ENCODE measurements around the gene STOML1. TPM values are rescaled to one million over a fixed set of nuclear protein-coding genes. Genes with fewer than 3 reads are reported as not detected.

The STOML1 gene
- total RNA-seq, 2 donors from 2014 or later: 4.4 to 5.5 TPM

DNA sequence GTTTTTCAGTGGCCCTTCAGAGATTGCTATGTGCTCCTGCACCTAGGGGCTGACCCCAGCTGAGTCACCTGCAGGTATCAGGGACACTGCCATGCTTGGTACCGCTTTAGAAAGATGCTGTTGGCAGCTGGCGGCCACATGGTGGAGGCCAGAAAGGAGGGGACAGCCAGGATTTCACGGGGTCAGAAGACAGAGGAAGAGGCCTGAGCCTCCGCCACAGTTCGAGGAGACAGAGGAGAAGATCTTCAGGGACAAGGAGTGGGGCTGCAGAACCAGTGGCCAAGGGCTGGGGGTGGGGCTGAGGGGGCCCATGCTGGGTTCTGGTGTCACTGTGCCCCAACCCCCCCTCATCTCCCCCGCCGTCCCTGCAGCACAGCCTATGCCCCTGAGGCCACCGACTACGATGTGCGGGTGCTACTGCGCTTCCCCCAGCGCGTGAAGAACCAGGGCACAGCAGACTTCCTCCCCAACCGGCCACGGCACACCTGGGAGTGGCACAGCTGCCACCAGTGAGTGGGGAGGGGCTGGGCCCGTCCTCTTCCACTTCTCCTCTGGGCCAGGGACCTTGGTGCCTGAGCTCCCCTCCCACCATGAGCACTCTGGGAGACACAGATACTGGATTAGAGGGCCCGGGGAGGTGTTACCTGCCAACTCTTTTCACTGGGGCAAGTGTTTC, 45.9 kb downstream of the STOML1 start:
- Mint-ChIP-seq H3K4me1 (peaks cover 8% of the 10 kb centered on the region), H3K9me3 (no peaks in the 10 kb centered on the region), H3K27ac (no peak overlapping the region), H3K4me3 (no peak overlapping the region), H3K36me3 (ENCODE audit: low read depth) (peaks cover 3% of the 10 kb centered on the region), H3K27me3 (ENCODE audit: insufficient read depth) (peaks cover 6% of the 10 kb centered on the region)
- no peak overlapping the region for H3K9ac ChIP-seq (ENCODE audit: extremely low read depth, low read length, poor library complexity, severe bottlenecking)
- DNase-seq: no peak
- H3K4me3 ChIP-seq (ENCODE audit: low read length): no peak overlapping the region
- H3K27ac ChIP-seq (ENCODE audit: low read depth, low read length): no peak overlapping the region
- no peaks in the 10 kb centered on the region for H3K27me3 ChIP-seq (ENCODE audit: control insufficient read depth, insufficient read depth, low read length, poor library complexity, severe bottlenecking)
- WGBS, 2 experiments (ENCODE audit: insufficient coverage in 1 of 2, insufficient read length in 1 of 2): 92 to 93% methylated on average over 3 to 17 of the region's 17 CpGs
- no peaks in the 10 kb centered on the region for H3K36me3 ChIP-seq (ENCODE audit: control insufficient read depth, insufficient read depth, low read length)
- H3K9me3 ChIP-seq (ENCODE audit: control insufficient read depth, low read length): no peaks in the 10 kb centered on the region
- H3K4me1 ChIP-seq (ENCODE audit: control insufficient read depth, insufficient read depth, low read length): peaks cover 3% of the 10 kb centered on the region
- TF ChIP-seq, protein P1, sequence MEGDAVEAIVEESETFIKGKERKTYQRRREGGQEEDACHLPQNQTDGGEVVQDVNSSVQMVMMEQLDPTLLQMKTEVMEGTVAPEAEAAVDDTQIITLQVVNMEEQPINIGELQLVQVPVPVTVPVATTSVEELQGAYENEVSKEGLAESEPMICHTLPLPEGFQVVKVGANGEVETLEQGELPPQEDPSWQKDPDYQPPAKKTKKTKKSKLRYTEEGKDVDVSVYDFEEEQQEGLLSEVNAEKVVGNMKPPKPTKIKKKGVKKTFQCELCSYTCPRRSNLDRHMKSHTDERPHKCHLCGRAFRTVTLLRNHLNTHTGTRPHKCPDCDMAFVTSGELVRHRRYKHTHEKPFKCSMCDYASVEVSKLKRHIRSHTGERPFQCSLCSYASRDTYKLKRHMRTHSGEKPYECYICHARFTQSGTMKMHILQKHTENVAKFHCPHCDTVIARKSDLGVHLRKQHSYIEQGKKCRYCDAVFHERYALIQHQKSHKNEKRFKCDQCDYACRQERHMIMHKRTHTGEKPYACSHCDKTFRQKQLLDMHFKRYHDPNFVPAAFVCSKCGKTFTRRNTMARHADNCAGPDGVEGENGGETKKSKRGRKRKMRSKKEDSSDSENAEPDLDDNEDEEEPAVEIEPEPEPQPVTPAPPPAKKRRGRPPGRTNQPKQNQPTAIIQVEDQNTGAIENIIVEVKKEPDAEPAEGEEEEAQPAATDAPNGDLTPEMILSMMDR (conservative IDR thresholded peaks at IDR 0.05): no peak

GRCh38 chr15:73945130-73945508, 47.0 kb downstream of the STOML1 start:
- 75 to 97% methylated on average over 3 to 4 of the region's 4 CpGs for WGBS, 2 experiments (ENCODE audit: insufficient coverage in 1 of 2, insufficient read length in 1 of 2)
- no peak overlapping the region for H3K4me3 ChIP-seq (ENCODE audit: low read length)
- no peak overlapping the region for H3K9ac ChIP-seq (ENCODE audit: extremely low read depth, low read length, poor library complexity, severe bottlenecking)
- H3K9me3 ChIP-seq (ENCODE audit: control insufficient read depth, low read length): no peaks in the 10 kb centered on the region
- Mint-ChIP-seq H3K4me1 (peaks cover 15% of the 10 kb centered on the region), H3K36me3 (ENCODE audit: low read depth) (no peaks in the 10 kb centered on the region), H3K27ac (no peak overlapping the region), H3K9me3 (no peaks in the 10 kb centered on the region), H3K4me3 (no peak overlapping the region), H3K27me3 (ENCODE audit: insufficient read depth) (peaks cover 6% of the 10 kb centered on the region)
- peaks cover 8% of the 10 kb centered on the region for H3K4me1 ChIP-seq (ENCODE audit: control insufficient read depth, insufficient read depth, low read length)
- no peaks in the 10 kb centered on the region for H3K27me3 ChIP-seq (ENCODE audit: control insufficient read depth, insufficient read depth, low read length, poor library complexity, severe bottlenecking)
- DNase-seq: no peak
- TF ChIP-seq, protein P1 (conservative IDR thresholded peaks at IDR 0.05): no peak
- no peaks in the 10 kb centered on the region for H3K36me3 ChIP-seq (ENCODE audit: control insufficient read depth, insufficient read depth, low read length)
- peak overlapping the region; percentile 97 for H3K27ac ChIP-seq (ENCODE audit: low read depth, low read length)

GRCh38 chr15:73944161-73945129, 47.6 kb downstream of the STOML1 start:
- whole genome bisulfite sequencing, 2 experiments (ENCODE audit: insufficient coverage in 1 of 2, insufficient read length in 1 of 2): 72 to 91% methylated on average over 8 to 13 of the region's 13 CpGs
- no peaks in the 10 kb centered on the region for H3K36me3 ChIP-seq (ENCODE audit: control insufficient read depth, insufficient read depth, low read length)

More at GRCh38 chr15:73944161-73945129, 47.6 kb downstream of the STOML1 start:
- Histone ChIP-seq H3K9me3 (ENCODE audit: control insufficient read depth, low read length) (no peaks in the 10 kb centered on the region), H3K27ac (ENCODE audit: low read depth, low read length) (peak overlapping the region; percentile 97), H3K4me3 (ENCODE audit: low read length) (no peak overlapping the region), H3K27me3 (ENCODE audit: control insufficient read depth, insufficient read depth, low read length, poor library complexity, severe bottlenecking) (no peaks in the 10 kb centered on the region), H3K9ac (ENCODE audit: extremely low read depth, low read length, poor library complexity, severe bottlenecking) (no peak overlapping the region), H3K4me1 (ENCODE audit: control insufficient read depth, insufficient read depth, low read length) (peaks cover 8% of the 10 kb centered on the region)
- TF ChIP-seq, protein P1 (conservative IDR thresholded peaks at IDR 0.05): no peak
- H3K9me3 Mint-ChIP-seq: no peaks in the 10 kb centered on the region
- peaks cover 6% of the 10 kb centered on the region for H3K27me3 Mint-ChIP-seq (ENCODE audit: insufficient read depth)
- no peaks in the 10 kb centered on the region for H3K36me3 Mint-ChIP-seq (ENCODE audit: low read depth)
- H3K27ac Mint-ChIP-seq: no peak overlapping the region
- no peak for DNase-seq
- no peak overlapping the region for H3K4me3 Mint-ChIP-seq
- peaks cover 18% of the 10 kb centered on the region for H3K4me1 Mint-ChIP-seq

Measured in endodermal cell (in vitro differentiated cells).